NCI-H82 (cell line): Measurements from ENCODE around the gene ZNF12.
"Not testable (repeated sequence)": the region's sequence is repeated elsewhere in the genome, so short reads cannot be mapped to it uniquely, and the experiment has no call there.

Experiments
- DNase-seq: peaks from one replicate; lab custom pipeline; 2025; lab: John Stamatoyannopoulos, UW

ZNF12 gene

GRCh38 chr7:6691609-6692106, 15.1 kb downstream of the ZNF12 start:
- peak; percentile 16 for DNase-seq

- no peak for DNase-seq
Measured at GRCh38 chr7:6691103-6691502, 15.6 kb downstream of the ZNF12 start.

- no peak for DNase-seq
Measured at GRCh38 chr7:6680146-6680545, 26.6 kb downstream of the ZNF12 start.

- no peak for DNase-seq
Measured at GRCh38 chr7:6675807-6676405, 30.8 kb downstream of the ZNF12 start.

DNA sequence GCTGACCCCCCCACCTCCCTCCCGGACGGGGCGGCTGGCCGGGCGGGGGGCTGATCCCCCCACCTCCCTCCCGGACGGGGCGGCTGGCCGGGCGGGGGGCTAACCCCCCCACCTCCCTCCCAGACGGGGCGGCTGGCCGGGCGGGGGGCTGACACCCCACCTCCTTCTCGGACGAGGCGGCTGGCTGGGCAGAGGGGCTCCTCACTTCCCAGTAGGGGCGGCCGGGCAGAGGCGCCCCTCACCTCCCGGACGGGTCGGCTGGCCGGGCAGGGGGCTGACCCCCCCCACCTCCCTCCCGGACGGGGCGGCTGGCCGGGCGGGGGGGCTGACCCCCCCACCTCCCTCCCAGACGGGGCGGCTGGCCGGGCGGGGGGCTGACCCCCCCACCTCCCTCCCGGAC, 35.9 kb downstream of the ZNF12 start:
- not testable (repeated sequence) for DNase-seq

DNA sequence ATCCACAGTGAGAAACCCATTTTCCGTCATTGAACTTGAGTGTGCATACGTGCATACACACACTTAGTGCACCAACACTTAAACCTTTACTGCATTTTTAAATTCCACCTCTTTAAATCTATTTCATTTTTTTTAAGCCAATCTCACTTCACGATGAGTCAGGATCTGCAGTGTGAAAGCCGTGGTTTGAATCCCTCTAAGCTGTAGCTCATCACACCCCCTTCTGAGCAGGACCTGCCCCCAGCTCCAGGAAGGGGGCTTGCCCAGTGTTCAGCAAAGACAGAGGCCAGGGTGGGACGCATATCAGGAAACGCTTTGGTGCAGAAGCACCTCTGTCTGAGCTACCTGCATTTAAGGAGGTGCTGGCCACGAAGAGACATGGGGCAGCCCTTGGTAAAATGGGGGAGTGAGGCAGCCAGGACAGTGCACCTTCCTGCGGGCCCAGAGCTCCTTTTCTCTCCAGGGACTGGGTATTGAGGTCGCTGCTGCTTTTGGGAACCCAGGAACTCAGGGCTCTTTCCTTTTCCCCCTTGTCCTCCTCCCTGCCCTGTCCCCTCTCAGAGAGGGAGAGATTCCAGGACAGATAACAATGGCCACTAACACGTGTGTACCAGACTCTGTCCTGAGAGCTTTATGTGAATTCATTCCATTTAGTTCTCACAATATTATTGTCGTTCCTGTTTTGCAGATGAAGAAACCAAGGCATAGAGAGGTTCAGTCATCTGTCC, 48.0 kb downstream of the ZNF12 start:
- peak; percentile 26 for DNase-seq

GRCh38 chr7:6656413-6656812, 50.3 kb downstream of the ZNF12 start:
- DNase-seq, result no peak

DNA sequence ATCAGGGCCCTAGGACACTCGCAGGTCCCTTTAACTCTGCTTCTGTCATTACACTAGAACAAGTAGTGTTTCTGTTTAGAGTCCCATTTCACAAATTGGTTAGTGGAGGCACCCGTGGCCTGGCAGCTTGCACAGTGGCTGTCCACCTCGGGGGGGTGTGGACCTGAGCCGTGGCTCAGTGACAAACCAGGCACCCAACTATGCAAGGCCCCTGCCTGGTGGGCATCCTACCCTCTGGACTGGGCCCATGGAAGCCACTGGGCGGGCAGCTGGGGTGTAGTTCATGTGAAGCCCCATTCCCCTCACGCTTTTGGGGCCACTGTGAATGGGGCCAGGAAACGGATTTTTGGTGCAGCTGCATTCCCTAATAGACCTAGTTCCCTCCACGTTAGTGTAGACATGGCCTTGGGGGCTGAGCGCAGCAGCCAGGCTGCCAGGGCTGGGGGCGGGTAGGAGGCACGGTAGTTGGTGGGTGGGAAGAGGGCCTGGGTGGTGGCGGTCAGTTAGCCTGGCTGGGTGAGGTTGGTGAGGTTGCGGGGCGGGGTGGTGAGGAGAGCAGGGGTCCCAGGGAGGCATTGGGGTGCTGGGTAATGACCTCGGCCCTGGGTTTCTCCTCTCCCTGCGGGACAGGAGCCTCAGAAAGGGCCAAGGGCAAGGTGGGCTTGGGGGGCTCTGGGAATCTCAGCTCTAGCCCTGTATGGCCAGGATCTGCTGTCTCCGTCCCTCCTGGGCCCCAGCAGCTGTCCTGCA, 50.9 kb downstream of the ZNF12 start:
- no peak for DNase-seq

- no peak for DNase-seq
Measured at GRCh38 chr7:6654842-6655610, 51.7 kb downstream of the ZNF12 start.

- no peak for DNase-seq
Measured at GRCh38 chr7:6654113-6654841, 52.5 kb downstream of the ZNF12 start.

- no peak for DNase-seq
Measured at GRCh38 chr7:6653071-6654003, 53.4 kb downstream of the ZNF12 start.

DNA sequence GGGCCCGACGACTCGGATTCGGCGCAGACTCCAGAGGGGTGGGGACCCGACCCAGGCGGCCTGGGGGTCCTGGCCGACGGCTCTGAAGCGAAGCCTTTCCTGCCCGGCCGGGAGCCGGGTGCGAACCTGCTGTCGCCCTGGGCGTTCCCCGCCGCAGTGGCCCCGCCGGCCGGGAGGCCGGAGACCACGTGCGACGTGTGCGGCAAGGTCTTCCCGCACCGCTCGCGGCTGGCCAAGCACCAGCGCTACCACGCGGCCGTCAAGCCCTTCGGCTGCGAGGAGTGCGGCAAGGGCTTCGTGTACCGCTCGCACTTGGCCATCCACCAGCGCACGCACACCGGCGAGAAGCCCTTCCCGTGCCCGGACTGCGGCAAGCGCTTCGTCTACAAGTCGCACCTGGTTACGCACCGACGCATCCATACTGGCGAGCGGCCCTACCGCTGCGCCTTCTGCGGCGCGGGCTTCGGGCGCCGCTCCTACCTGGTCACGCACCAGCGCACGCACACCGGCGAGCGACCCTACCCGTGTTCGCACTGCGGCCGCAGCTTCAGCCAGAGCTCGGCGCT, 54.2 kb downstream of the ZNF12 start:
- no peak for DNase-seq

GRCh38 chr7:6651851-6652445, 54.8 kb downstream of the ZNF12 start:
- DNase-seq, result no peak

DNA sequence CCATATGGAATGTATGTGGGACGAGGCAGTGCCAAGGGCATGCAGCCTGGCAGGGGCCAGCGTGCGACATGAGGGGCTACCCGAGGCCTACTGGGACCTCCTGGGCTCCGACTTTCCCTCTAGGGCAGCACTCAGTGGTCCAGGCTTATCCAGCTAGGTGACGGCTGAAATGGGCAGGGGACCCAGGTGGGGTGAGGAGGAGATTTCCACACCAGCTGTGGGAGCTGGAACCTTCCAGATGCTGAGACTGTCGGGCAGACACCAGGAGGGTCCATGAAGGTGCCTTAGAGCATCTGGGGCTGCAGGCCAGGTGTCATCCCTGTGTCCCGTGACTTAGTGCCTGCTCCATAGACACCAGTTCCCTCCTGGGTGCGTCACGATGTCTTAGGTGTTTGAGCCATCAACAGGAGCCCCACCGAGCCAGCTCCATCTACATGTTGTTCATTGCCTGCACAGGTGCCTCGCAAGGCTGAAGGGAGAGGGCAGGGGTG, 56.2 kb downstream of the ZNF12 start:
- DNase-seq, result no peak

GRCh38 chr7:6650086-6650485, 56.7 kb downstream of the ZNF12 start:
- no peak for DNase-seq

- DNase-seq, result no peak
Measured at GRCh38 chr7:6649241-6649961, 57.3 kb downstream of the ZNF12 start.

- no peak for DNase-seq
Measured at GRCh38 chr7:6648815-6649104, 58.0 kb downstream of the ZNF12 start.

DNA sequence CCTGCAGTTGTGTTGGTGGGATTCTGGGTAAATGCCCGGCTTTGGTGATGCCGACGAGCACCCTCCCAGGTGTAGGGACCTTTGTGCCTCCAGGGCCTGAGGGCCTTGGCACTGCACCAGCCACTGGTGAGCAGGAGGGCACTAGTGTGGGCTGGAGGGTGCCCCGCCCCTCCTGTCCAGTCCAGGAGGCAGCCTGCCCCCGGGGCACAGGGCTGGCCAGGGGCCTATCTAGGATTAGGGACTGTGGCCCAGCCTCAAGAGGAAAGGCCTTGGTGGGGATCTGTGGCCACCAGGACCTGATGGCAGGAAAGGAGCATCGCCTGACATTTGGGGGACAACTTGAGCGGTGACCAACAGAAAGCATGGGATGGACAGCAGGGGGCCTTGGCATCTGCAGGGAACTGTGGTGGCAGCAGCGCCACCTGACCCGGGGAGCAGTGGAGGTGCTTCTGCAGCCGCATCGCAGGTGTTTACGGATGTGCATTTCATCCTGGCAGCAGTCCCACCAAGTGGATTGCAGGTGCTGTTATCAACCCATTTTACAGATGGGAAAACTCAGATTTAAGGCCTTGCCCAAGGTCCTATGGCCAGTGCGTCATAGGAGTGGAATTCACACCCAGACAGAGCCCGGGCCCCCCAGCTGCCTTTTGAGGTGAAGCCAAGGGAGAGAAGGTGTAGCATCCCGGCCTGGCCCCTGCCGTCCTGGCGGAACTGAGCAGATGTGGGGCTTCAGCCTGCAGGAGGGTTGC, 58.5 kb downstream of the ZNF12 start:
- no peak for DNase-seq
